HepG2 (cell line): Measurements from ENCODE around the gene CDC42EP4. TPM values are rescaled to one million over a fixed set of nuclear protein-coding genes. Genes with fewer than 3 reads are reported as not detected.

Experiments
- AHR ChIP-seq: IDR thresholded peaks from 2 replicates; pipeline ENCODE4 v1.6.1; 2018; ENCODE audit warnings: missing genetic modification reagents, missing compliant biosample characterization
- ARNT ChIP-seq: fragments of 450-650 bp; IDR thresholded peaks from 2 replicates; pipeline ENCODE4 v1.6.1; 2017
- ARNTL ChIP-seq: sonication (generic); formaldehyde crosslinking; IDR thresholded peaks from 2 replicates; pipeline ENCODE4 v1.4.0; 2020; ENCODE audit warnings: mild to moderate bottlenecking, missing genetic modification reagents
- CAMTA2 ChIP-seq: sonication (generic); formaldehyde crosslinking; IDR thresholded peaks from 2 replicates; pipeline ENCODE4 v1.4.0; 2020; ENCODE audit warnings: mild to moderate bottlenecking, missing genetic modification reagents, borderline replicate concordance
- CENPT ChIP-seq: sonication (generic); formaldehyde crosslinking; IDR thresholded peaks from 2 replicates; pipeline ENCODE4 v1.8.0; 2022; ENCODE audit warnings: low read depth, mild to moderate bottlenecking, moderate library complexity, missing genetic modification reagents
- DNMT1 ChIP-seq: sonication (generic); formaldehyde crosslinking; IDR thresholded peaks from 2 replicates; pipeline ENCODE4 v1.5.1; 2020; ENCODE audit warnings: mild to moderate bottlenecking, missing genetic modification reagents
- FOXK1 ChIP-seq: sonication (generic); formaldehyde crosslinking; IDR thresholded peaks from 2 replicates; pipeline ENCODE4 v1.4.0; 2020; ENCODE audit warnings: low read depth, missing genetic modification reagents, borderline replicate concordance
- GABPB1 ChIP-seq: IDR thresholded peaks from 2 replicates; pipeline ENCODE4 v1.6.1; 2016; ENCODE audit warnings: mild to moderate bottlenecking, missing genetic modification reagents, moderate library complexity, missing compliant biosample characterization
- HDAC6 ChIP-seq: fragments of 200-600 bp; sonication (generic); IDR thresholded peaks from 2 replicates; pipeline ENCODE4 v1.7.0; 2017; ENCODE audit warnings: mild to moderate bottlenecking, antibody characterized with exemption, low read length, low read depth
- HNRNPLL ChIP-seq: fragments of 200-400 bp; formaldehyde crosslinking; IDR thresholded peaks from 2 replicates; pipeline ENCODE4 v1.6.1; 2017; ENCODE audit warnings: mild to moderate bottlenecking, low read depth, low read length; ENCODE audit not compliant: poor library complexity, severe bottlenecking
- MEF2D ChIP-seq: sonication (generic); formaldehyde crosslinking; IDR thresholded peaks from 2 replicates; pipeline ENCODE4 v1.5.1; 2020; ENCODE audit warnings: mild to moderate bottlenecking, missing genetic modification reagents
- MXI1 ChIP-seq: IDR thresholded peaks from 3 replicates; pipeline ENCODE4 v1.6.1; 2012; ENCODE audit warnings: low read depth, low read length, inconsistent platforms, borderline replicate concordance
- NCOA2 ChIP-seq: sonication (generic); formaldehyde crosslinking; IDR thresholded peaks from 2 replicates; pipeline ENCODE4 v1.8.0; 2022; ENCODE audit warnings: inconsistent platforms
- NFYC ChIP-seq: IDR thresholded peaks from 2 replicates; pipeline ENCODE4 v1.6.1; 2016; ENCODE audit warnings: missing genetic modification reagents, missing compliant biosample characterization
- NONO ChIP-seq, 2 experiments: fragments of 450-650 bp in 1 of 2; sonication (generic) in 1 of 2; formaldehyde crosslinking in 1 of 2; IDR thresholded peaks in 1 of 2; conservative IDR thresholded peaks in 1 of 2; 2 replicates each; pipeline versions ENCODE4 v1.6.1 to v1.8.0; 2017 to 2022; ENCODE audit warnings: mild to moderate bottlenecking in 1 of 2, missing genetic modification reagents in 1 of 2, moderate library complexity in 1 of 2
- PPARG ChIP-seq: conservative IDR thresholded peaks from 2 replicates; pipeline ENCODE4 v1.6.1; 2016; ENCODE audit warnings: missing biosample characterization, missing genetic modification reagents
- ZFP36L1 ChIP-seq: sonication (generic); formaldehyde crosslinking; IDR thresholded peaks from 2 replicates; pipeline ENCODE4 v1.8.0; 2022; ENCODE audit warnings: mild to moderate bottlenecking, missing genetic modification reagents, moderate library complexity
- ZNF230 ChIP-seq: sonication (generic); formaldehyde crosslinking; IDR thresholded peaks from 2 replicates; pipeline ENCODE4 v1.4.0; 2020; ENCODE audit warnings: mild to moderate bottlenecking, missing genetic modification reagents
- ZNF501 ChIP-seq: sonication (generic); formaldehyde crosslinking; IDR thresholded peaks from 2 replicates; pipeline ENCODE4 v1.5.1; 2020; ENCODE audit warnings: mild to moderate bottlenecking, moderate library complexity, missing genetic modification reagents
- ZNF530 ChIP-seq: sonication (generic); formaldehyde crosslinking; IDR thresholded peaks from 2 replicates; pipeline ENCODE4 v1.5.0; 2020; ENCODE audit warnings: low read depth, mild to moderate bottlenecking, missing genetic modification reagents
- ZNF550 ChIP-seq: sonication (generic); formaldehyde crosslinking; IDR thresholded peaks from 2 replicates; pipeline ENCODE4 v1.4.0; 2020; ENCODE audit warnings: mild to moderate bottlenecking, missing genetic modification reagents, borderline replicate concordance
- ZNF558 ChIP-seq: sonication (generic); formaldehyde crosslinking; IDR thresholded peaks from 2 replicates; pipeline ENCODE4 v1.9.0; 2022; ENCODE audit warnings: mild to moderate bottlenecking, missing genetic modification reagents, borderline replicate concordance
- ZNF776 ChIP-seq: sonication (generic); formaldehyde crosslinking; IDR thresholded peaks from 2 replicates; pipeline ENCODE4 v1.4.0; 2020; ENCODE audit warnings: mild to moderate bottlenecking, missing genetic modification reagents
- ZNF841 ChIP-seq: sonication (generic); formaldehyde crosslinking; IDR thresholded peaks from 2 replicates; pipeline ENCODE4 v1.8.1; 2023; ENCODE audit warnings: missing genetic modification reagents, borderline replicate concordance
- ZNF883 ChIP-seq: sonication (generic); formaldehyde crosslinking; IDR thresholded peaks from 2 replicates; pipeline ENCODE4 v1.5.1; 2020; ENCODE audit warnings: mild to moderate bottlenecking, missing genetic modification reagents; ENCODE audit errors: not compliant biosample characterization
- polyA plus RNA-seq, 8 experiments: library from polyadenylated mRNA; depleted of rRNA in 3 of 8; stranded (reverse) in 7 of 8; unstranded in 1 of 8; fragments of >200 nt; fragmentation: Illumina TruSeq in 4 of 8; extraction: Trizol in 4 of 8; gene quantifications; 2 replicates each; pipeline versions ENCODE4 v1.2.1 to v1.2.3, GENCODE V29; 2011 to 2016; ENCODE audit warnings: low read depth in 4 of 8, missing spikeins in 1 of 8, mixed read lengths in 1 of 8; ENCODE audit not compliant: insufficient read depth in 1 of 8
- total RNA-seq, 5 experiments: library from RNA; depleted of rRNA; stranded (reverse); fragments of >200 nt; fragmentation: Illumina TruSeq; extraction: Trizol; gene quantifications; 2 replicates each; pipeline ENCODE4 v1.2.3, GENCODE V29; 2016; ENCODE audit warnings: low read depth in 1 of 5
- TF ChIP-seq, protein P1 (sequence below): sonication (generic); formaldehyde crosslinking; IDR thresholded peaks from 2 replicates; pipeline ENCODE4 v1.5.1; 2020; ENCODE audit warnings: mild to moderate bottlenecking, missing genetic modification reagents, moderate library complexity
- TF ChIP-seq, protein P2 (sequence below): IDR thresholded peaks from 2 replicates; pipeline ENCODE4 v1.6.1; 2012; ENCODE audit warnings: low read depth, low read length, improper control_type of control experiment

CDC42EP4 gene
- total and polyA plus RNA-seq, 2 of the 13 experiments (the other 11 are each of a cell fraction or from before 2014, with no cell fraction given) = 19.0 to 54.0 TPM

- TF ChIP-seq ZNF501 (CRISPR knock-in tag) = peak; percentile 92
- peak; percentile 91; the same call in 1 of the 2 replicates for TF ChIP-seq ZFP36L1
- peak; percentile 62; the same call in 1 of the 2 replicates for TF ChIP-seq CAMTA2
- TF ChIP-seq ZNF230 = no peak
- 0 out of 2 replicates have a peak, but pooled peaks have one; percentile 12 for TF ChIP-seq ZNF841
- TF ChIP-seq ZNF530 (CRISPR knock-in tag) = no peak
- TF ChIP-seq, protein P1, sequence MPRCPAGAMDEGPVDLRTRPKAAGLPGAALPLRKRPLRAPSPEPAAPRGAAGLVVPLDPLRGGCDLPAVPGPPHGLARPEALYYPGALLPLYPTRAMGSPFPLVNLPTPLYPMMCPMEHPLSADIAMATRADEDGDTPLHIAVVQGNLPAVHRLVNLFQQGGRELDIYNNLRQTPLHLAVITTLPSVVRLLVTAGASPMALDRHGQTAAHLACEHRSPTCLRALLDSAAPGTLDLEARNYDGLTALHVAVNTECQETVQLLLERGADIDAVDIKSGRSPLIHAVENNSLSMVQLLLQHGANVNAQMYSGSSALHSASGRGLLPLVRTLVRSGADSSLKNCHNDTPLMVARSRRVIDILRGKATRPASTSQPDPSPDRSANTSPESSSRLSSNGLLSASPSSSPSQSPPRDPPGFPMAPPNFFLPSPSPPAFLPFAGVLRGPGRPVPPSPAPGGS (CRISPR knock-in tag) = peak; percentile 78
- no peak for TF ChIP-seq NCOA2 (CRISPR knock-in tag)
- no peak for TF ChIP-seq HDAC6
- TF ChIP-seq, protein P2, sequence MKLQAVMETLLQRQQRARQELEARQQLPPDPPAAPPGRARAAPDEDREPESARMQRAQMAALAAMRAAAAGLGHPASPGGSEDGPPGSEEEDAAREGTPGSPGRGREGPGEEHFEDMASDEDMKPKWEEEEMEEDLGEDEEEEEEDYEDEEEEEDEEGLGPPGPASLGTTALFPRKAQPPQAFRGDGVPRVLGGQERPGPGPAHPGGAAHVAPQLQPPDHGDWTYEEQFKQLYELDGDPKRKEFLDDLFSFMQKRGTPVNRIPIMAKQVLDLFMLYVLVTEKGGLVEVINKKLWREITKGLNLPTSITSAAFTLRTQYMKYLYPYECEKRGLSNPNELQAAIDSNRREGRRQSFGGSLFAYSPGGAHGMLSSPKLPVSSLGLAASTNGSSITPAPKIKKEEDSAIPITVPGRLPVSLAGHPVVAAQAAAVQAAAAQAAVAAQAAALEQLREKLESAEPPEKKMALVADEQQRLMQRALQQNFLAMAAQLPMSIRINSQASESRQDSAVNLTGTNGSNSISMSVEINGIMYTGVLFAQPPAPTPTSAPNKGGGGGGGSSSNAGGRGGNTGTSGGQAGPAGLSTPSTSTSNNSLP = no peak
- TF ChIP-seq PPARG (CRISPR knock-in tag) = peak; percentile 93
- no peak for TF ChIP-seq ZNF550 (CRISPR knock-in tag)
- no peak; the same call in 1 of the 2 replicates for TF ChIP-seq AHR (CRISPR knock-in tag)
- no peak for TF ChIP-seq ZNF776
- no peak for TF ChIP-seq NONO (IDR thresholded peaks at IDR 0.05)
- peak; percentile 45; the same call in 1 of the 2 replicates for TF ChIP-seq NONO (CRISPR knock-in tag; conservative IDR thresholded peaks at IDR 0.05)
- TF ChIP-seq ARNT = no peak
- peak; percentile 66; the same call in 1 of the 3 replicates for TF ChIP-seq MXI1
- TF ChIP-seq DNMT1 (CRISPR knock-in tag) = 0 out of 2 replicates have a peak, but pooled peaks have one; percentile 37
- TF ChIP-seq CENPT (CRISPR knock-in tag) = peak; percentile 29; the same call in 1 of the 2 replicates
- TF ChIP-seq ZNF883 (CRISPR knock-in tag) = peak; percentile 70
- peak; percentile 88 for TF ChIP-seq GABPB1 (CRISPR knock-in tag)
- no peak for TF ChIP-seq FOXK1 (CRISPR knock-in tag)
- TF ChIP-seq MEF2D (CRISPR knock-in tag) = no peak
- TF ChIP-seq HNRNPLL = peak; percentile 59
- TF ChIP-seq ARNTL (CRISPR knock-in tag) = 0 out of 2 replicates have a peak, but pooled peaks have one; percentile 11
- no peak; the same call in 1 of the 2 replicates for TF ChIP-seq ZNF558 (CRISPR knock-in tag)
- peak; percentile 87 for TF ChIP-seq NFYC (CRISPR knock-in tag)
These were observed at the start of gene CDC42EP4 (continued) for GRCh38 chr17:73311781-73312641.
